Thoracic aorta (tissue), 2 donors: ENCODE data around the gene PTCD2. TPM values are rescaled to one million over a fixed set of nuclear protein-coding genes. Genes with fewer than 3 reads are reported as not detected.

Source experiments
- ATAC-seq: fragments of 150-250 bp; one replicate; pipeline ENCODE4 v1.8.0; 2017; ENCODE audit warnings: low read depth; ENCODE audit not compliant: insufficient number of reproducible peaks, low FRiP score
- DNase-seq: peaks from one replicate; pipeline ENCODE4 v3.0.0-alpha.2; 2020; ENCODE audit warnings: low spot score
- H3K27ac ChIP-seq, 2 donors: fragments of 200-600 bp; sonication (generic); 1 replicate in 1 of 2; 2 replicates in 1 of 2; pipeline ENCODE4 v1.5.1; 2016; ENCODE audit warnings: mild to moderate bottlenecking in 2 of 2, moderate library complexity in 2 of 2
- H3K27me3 ChIP-seq: fragments of 200-600 bp; sonication (generic); replicated peaks from 2 replicates; pipeline ENCODE4 v1.6.0; 2016; ENCODE audit warnings: mild to moderate bottlenecking; ENCODE audit not compliant: insufficient read depth
- H3K36me3 ChIP-seq: fragments of 200-600 bp; sonication (generic); one replicate; pipeline ENCODE4 v1.5.1; 2016
- H3K4me1 ChIP-seq, 2 donors: fragments of 200-600 bp; sonication (generic); 1 replicate in 1 of 2; 2 replicates in 1 of 2; pipeline versions ENCODE4 v1.5.1 to v1.6.0; 2016; ENCODE audit warnings: low read depth in 2 of 2, mild to moderate bottlenecking in 1 of 2; ENCODE audit not compliant: control insufficient read depth in 1 of 2
- H3K4me3 ChIP-seq: fragments of 200-600 bp; sonication (generic); 2 replicates; pipeline ENCODE4 v1.5.1; 2016; ENCODE audit warnings: mild to moderate bottlenecking
- H3K9me3 ChIP-seq: fragments of 200-600 bp; sonication (generic); 2 replicates; pipeline ENCODE4 v1.5.1; 2016
- total RNA-seq, 2 donors: library from RNA; depleted of rRNA; stranded (reverse); fragments of >200 nt; gene quantifications; one replicate each; pipeline versions ENCODE4 v1.1.0 to v1.2.3, GENCODE V29; 2016
- TF ChIP-seq, protein P1 (sequence below): fragments of 200-600 bp; sonication (generic); IDR thresholded peaks from one replicate; pipeline ENCODE4 v1.5.1; 2019; ENCODE audit warnings: antibody characterized with exemption

PTCD2 gene
- total RNA-seq, 2 donors from 2014 or later, result 2.8 to 5.3 TPM

DNA sequence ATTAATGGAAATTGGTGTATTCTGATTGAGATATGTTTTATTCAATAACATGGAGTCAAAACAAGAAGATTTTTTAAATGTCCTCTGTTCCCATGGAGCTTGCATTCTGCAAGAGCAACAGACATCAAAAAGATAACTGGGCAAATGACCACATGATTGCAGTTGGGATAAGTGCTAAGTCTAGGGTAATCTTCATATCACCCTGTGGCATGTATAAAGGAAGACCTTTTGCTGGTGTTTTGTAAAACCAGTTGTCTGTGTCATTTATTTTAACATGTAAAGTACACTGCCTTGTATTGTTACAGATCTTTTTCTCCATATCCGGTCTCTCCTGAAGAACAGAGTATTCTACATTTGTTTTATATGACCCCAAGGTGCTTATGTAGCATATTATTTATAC, 44.0 kb downstream of the PTCD2 start:
- ATAC-seq, result no peak
- TF ChIP-seq, protein P1, sequence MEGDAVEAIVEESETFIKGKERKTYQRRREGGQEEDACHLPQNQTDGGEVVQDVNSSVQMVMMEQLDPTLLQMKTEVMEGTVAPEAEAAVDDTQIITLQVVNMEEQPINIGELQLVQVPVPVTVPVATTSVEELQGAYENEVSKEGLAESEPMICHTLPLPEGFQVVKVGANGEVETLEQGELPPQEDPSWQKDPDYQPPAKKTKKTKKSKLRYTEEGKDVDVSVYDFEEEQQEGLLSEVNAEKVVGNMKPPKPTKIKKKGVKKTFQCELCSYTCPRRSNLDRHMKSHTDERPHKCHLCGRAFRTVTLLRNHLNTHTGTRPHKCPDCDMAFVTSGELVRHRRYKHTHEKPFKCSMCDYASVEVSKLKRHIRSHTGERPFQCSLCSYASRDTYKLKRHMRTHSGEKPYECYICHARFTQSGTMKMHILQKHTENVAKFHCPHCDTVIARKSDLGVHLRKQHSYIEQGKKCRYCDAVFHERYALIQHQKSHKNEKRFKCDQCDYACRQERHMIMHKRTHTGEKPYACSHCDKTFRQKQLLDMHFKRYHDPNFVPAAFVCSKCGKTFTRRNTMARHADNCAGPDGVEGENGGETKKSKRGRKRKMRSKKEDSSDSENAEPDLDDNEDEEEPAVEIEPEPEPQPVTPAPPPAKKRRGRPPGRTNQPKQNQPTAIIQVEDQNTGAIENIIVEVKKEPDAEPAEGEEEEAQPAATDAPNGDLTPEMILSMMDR, result no peak

DNA sequence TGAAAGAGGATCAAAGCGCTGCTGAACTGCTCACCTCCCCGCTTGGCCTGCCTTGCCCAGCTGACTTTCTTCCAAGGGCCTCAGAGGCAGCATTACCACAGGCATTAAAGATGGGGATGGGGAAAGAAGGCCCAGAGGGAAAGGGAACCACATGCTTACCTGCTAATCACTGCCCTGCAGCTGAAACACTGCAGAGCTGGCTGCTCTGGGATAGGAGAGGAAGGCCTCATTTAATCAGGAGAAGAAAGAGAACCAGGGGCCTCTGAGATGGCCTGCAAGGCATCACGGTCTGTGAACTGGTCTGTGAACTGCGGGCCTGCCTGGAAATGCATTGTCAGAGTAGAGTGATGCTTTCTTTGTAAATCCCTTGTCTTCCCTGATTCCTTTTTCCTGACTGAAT, 44.8 kb downstream of the PTCD2 start:
- H3K4me1 ChIP-seq, result peaks cover 19 to 38% of the 10 kb centered on the region in 2 donors
- ATAC-seq (no peak), DNase-seq (no peak)
- H3K4me3 ChIP-seq, result no peak overlapping the region
- H3K27me3 ChIP-seq, result no peaks in the 10 kb centered on the region
- H3K9me3 ChIP-seq, result no peaks in the 10 kb centered on the region
- TF ChIP-seq, protein P1, result no peak
- H3K36me3 ChIP-seq, result peaks cover 2% of the 10 kb centered on the region
- no peak overlapping the region for H3K27ac ChIP-seq

More for the DNA sequence above, 44.0 kb downstream of the PTCD2 start:
- no peaks in the 10 kb centered on the region for H3K27me3 ChIP-seq
- H3K9me3 ChIP-seq, result no peaks in the 10 kb centered on the region
- DNase-seq, result no peak
- no peak overlapping the region for H3K4me3 ChIP-seq
- H3K36me3 ChIP-seq, result peaks cover 2% of the 10 kb centered on the region
- H3K4me1 ChIP-seq, result peaks cover 14 to 31% of the 10 kb centered on the region in 2 donors
- no peak overlapping the region for H3K27ac ChIP-seq

DNA sequence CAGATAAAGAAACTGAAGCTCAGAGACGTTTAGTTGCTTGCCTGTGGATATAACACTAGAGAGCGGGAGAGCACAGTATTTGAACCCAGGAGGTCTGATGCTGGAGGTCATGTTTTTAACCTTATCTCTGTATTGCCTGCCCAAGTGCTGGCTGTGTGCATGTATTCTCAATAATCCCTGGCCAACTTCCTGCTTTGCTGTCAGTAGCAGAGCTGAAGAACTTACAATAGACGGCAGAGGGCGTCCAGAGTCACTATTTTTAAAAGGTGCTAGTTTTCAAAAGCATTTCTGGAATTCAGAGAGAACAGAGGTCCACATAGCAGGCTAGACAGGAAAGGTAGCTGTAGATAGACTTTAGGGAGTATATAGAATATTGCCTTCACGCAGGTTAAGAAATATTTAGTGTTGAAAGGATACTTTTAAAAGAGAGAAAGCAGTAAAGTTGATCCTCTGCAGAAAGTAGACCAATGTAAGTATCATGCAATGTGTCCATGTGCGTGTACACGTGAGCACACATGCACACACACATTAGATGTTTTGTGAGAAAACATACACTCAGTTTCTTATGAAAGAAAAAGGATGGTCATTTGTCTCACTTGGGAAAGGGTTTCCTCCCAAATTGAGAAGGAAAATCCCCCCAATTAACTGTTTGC, 46.3 kb downstream of the PTCD2 start:
- TF ChIP-seq, protein P1, result peak; percentile 86
- Histone ChIP-seq H3K36me3 (no peaks in the 10 kb centered on the region), H3K27ac (peak overlapping the region; percentile 3), H3K4me3 (no peak overlapping the region), H3K4me1 (peaks cover 19 to 41% of the 10 kb centered on the region in 2 donors), H3K27me3 (no peaks in the 10 kb centered on the region), H3K9me3 (no peaks in the 10 kb centered on the region)
- DNase-seq, result peak; percentile 33
- ATAC-seq, result peak; percentile 39

DNA sequence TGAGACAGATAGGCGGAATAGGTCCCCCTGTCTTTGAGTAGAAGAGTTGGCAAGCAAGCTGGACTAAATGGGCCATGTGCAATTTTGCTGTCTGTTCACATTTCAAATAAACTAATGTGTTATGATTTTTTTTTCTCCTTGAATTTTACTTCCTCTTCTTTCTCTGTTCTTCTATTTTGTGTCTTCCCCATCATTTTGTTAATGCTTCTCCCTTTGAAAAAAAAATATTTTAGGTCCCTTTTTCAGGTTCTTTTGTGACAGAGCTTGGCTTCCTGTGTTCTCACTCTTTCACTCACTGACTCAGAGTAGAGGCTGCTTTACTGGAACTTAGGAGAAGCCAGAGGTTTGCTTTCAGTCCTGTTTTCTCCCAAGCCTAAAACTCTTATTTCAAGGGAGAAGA, 48.1 kb downstream of the PTCD2 start:
- H3K4me3 ChIP-seq, result no peak overlapping the region
- no peaks in the 10 kb centered on the region for H3K27me3 ChIP-seq
- no peaks in the 10 kb centered on the region for H3K36me3 ChIP-seq
- peak overlapping the region; percentile 61 to 64 for H3K27ac ChIP-seq
- DNase-seq, result no peak
- peaks cover 19 to 41% of the 10 kb centered on the region in 2 donors for H3K4me1 ChIP-seq
- no peaks in the 10 kb centered on the region for H3K9me3 ChIP-seq
- TF ChIP-seq, protein P1, result no peak
- no peak for ATAC-seq

DNA sequence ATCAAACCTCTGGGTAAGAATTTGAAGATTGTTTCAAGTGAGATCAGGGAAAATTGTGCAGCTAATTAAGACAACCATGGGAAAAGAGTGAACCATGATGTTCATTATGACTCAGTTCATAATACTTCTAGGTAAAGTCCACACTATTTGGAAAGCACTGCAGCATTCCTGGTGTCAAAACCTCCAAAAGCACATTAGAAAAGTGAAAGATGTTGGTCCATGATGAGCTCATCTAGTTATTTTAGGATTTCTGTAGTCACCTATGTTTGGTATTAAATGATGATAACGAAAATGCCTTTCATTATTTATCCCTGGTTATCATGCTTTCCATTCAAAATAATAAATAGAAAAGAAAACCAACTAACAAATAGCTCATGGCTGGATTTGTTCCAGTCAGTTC, 49.1 kb downstream of the PTCD2 start:
- DNase-seq, result no peak
- no peaks in the 10 kb centered on the region for H3K27me3 ChIP-seq
- peak overlapping the region; percentile 61 to 64 for H3K27ac ChIP-seq
- H3K9me3 ChIP-seq, result no peaks in the 10 kb centered on the region
- no peaks in the 10 kb centered on the region for H3K36me3 ChIP-seq
- H3K4me3 ChIP-seq, result no peak overlapping the region
- ATAC-seq, result no peak
- TF ChIP-seq, protein P1, result no peak
- H3K4me1 ChIP-seq, result peaks cover 19 to 41% of the 10 kb centered on the region in 2 donors
